NCI-H2107 treated with DMSO at 0.1 percent for 48 hours (cell line): ENCODE measurements around the gene EPX.

Experiments
- DNase-seq: peaks from one replicate; lab custom pipeline; 2025; ENCODE audit not compliant: unreplicated experiment; lab: John Stamatoyannopoulos, UW

Gene EPX

GRCh38 chr17:58249270-58250133 is 57.0 kb downstream of the EPX start:
- peak; percentile 35 for DNase-seq

DNA sequence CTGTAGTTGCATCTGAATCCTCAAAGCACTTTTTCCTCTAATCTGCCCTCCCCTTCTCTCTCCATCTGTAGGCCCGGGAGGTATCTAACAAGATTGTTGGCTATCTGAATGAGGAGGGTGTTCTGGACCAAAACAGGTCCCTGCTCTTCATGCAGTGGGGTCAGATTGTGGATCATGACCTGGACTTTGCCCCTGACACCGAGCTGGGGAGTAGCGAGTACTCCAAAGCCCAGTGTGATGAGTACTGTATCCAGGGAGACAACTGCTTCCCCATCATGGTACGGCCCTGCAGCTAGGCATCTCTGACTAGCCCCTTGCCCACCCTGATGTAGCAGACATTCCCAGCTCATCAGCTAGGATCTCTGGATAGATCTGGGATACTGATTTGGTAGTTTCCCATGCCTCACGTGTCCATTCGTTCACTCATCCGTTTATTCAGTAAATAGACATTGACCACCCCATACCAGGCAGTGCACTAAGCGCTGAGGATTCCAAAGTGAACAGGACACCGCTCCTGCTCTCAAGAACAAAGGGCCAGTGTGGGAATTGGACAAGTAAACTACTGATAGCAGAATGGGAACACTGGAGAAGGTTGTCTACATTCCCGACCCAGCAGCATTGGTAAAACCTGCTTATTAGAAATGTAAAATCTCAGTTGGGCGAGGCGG is 58.0 kb downstream of the EPX start:
- DNase-seq: no peak

- no peak for DNase-seq
Measured at GRCh38 chr17:58252141-58252540, 59.6 kb downstream of the EPX start.

DNA sequence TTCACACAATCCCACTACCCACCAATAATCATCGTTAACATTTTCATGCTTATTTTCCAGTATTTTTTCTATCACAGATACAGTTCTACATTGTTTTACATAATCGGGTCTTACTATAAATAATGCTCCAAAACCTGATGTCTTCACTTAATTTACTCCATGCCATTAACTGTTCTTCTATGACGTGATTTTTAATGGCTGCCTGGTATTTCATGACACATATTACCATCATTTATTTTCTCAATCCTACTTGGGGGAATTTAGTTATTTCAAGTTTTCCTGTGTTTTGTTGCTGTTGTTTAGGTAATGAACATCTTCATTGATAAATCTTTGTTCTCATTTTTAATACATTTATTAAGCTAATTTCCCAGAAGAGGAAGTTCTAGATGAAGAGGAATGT is 60.6 kb downstream of the EPX start:
- DNase-seq: no peak
